Panc1 (cell line): ENCODE results near the gene ALPP. TPM values are rescaled to one million over a fixed set of nuclear protein-coding genes. Genes with fewer than 3 reads are reported as not detected.
A peak's percentile ranks its signal among the peaks of the same experiment; 100 is the strongest.

Experiments
- ATAC-seq: fragments of 200-7000 bp; cut with Tn5 transposase; 2 replicates; pipeline ENCODE4 v1.9.1; 2020; ENCODE audit warnings: mild to moderate bottlenecking, moderate library complexity
- BruUV-seq: library from RNA; stranded (reverse); fragments of 400-500 nt; replicated peaks from 2 replicates; lab custom pipeline; 2021; lab: Mats Ljungman, UMichigan
- CTCF ChIA-PET: fragments of 300-600 bp; sonication (Branson Sonifier 250); formaldehyde crosslinking; loops from one replicate; lab custom pipeline; 2022; ENCODE audit warnings: antibody characterized with exemption; lab: Charles Lee
- POLR2A ChIA-PET: fragments of 300-600 bp; sonication (Branson Sonifier 250); formaldehyde crosslinking; loops from one replicate; lab custom pipeline; 2022; ENCODE audit warnings: antibody characterized with exemption; lab: Charles Lee
- DNase-seq: peaks from one replicate; pipeline ENCODE4 v3.0.0-alpha.2; 2010; ENCODE audit warnings: low read depth, low spot score
- H3K27ac ChIP-seq: 2 replicates; pipeline ENCODE4 v1.5.1; 2011; ENCODE audit warnings: mild to moderate bottlenecking, low read length, inconsistent platforms
- H3K27me3 ChIP-seq: fragments of 200-500 bp; sonication (Bioruptor generic); 2 replicates; pipeline ENCODE4 v1.6.0; 2014; ENCODE audit warnings: low read length, inconsistent platforms; ENCODE audit not compliant: control insufficient read depth, insufficient read depth
- H3K36me3 ChIP-seq: fragments of 200-500 bp; sonication (Bioruptor generic); 2 replicates; pipeline ENCODE4 v1.5.1; 2014; ENCODE audit warnings: inconsistent platforms, mild to moderate bottlenecking, low read length, moderate library complexity; ENCODE audit not compliant: control insufficient read depth, insufficient read depth
- H3K4me1 ChIP-seq: 2 replicates; pipeline ENCODE4 v1.5.1; 2011; ENCODE audit warnings: inconsistent platforms, mild to moderate bottlenecking, low read length, moderate library complexity; ENCODE audit not compliant: control insufficient read depth, insufficient read depth
- H3K4me3 ChIP-seq, 2 experiments: 2 replicates each; pipeline ENCODE4 v1.5.1; 2011 to 2012; ENCODE audit warnings: low read depth in 2 of 2, low read length in 2 of 2, mild to moderate bottlenecking in 2 of 2, inconsistent platforms in 1 of 2, moderate library complexity in 1 of 2
- H3K9me3 ChIP-seq: fragments of 200-500 bp; sonication (Bioruptor generic); 2 replicates; pipeline ENCODE4 v1.5.1; 2014; ENCODE audit warnings: low read depth, mild to moderate bottlenecking, inconsistent platforms, low read length, moderate library complexity; ENCODE audit not compliant: control insufficient read depth, insufficient read depth
- POLR2AphosphoS5 ChIP-seq: IDR thresholded peaks from 2 replicates; pipeline ENCODE4 v1.6.1; 2012; ENCODE audit warnings: mild to moderate bottlenecking, low read depth, low read length, moderate library complexity
- SIN3A ChIP-seq: IDR thresholded peaks from 2 replicates; pipeline ENCODE4 v1.6.1; 2012; ENCODE audit warnings: low read depth, mild to moderate bottlenecking, low read length, moderate library complexity, borderline replicate concordance; ENCODE audit not compliant: insufficient read depth
- TCF7L2 ChIP-seq: IDR thresholded peaks from 2 replicates; pipeline ENCODE4 v1.6.1; 2011; ENCODE audit warnings: mild to moderate bottlenecking, low read depth, low read length, inconsistent platforms
- in situ Hi-C: cut with HindIII; loops from 2 replicates; pipeline ENCODE4 v1.10.0; 2016; ENCODE audit warnings: low sequenced_read_pairs, low pct_unique_long_range_greater_than_20kb
- intact Hi-C: fragments of 100-400 bp; cut with micrococcal nuclease; formaldehyde crosslinking; loops from one replicate; pipeline ENCODE4 v1.10.0; 2022; ENCODE audit not compliant: unreplicated experiment
- total RNA-seq: library from RNA; stranded (reverse); gene quantifications from one replicate; pipeline ENCODE4 v1.2.1, GENCODE V29; 2021; ENCODE audit not compliant: unreplicated experiment
- TF ChIP-seq, protein P1 (sequence below): fragments of 450-650 bp; IDR thresholded peaks from 2 replicates; pipeline ENCODE4 v1.5.1; 2017; ENCODE audit warnings: mild to moderate bottlenecking
- TF ChIP-seq, protein P2 (sequence below), 2 experiments: IDR thresholded peaks; 2 replicates each; pipeline ENCODE4 v1.6.1; 2011 to 2012; ENCODE audit warnings: low read depth in 2 of 2, control low read depth in 1 of 2, low read length in 1 of 2, mild to moderate bottlenecking in 1 of 2, moderate library complexity in 1 of 2; ENCODE audit not compliant: insufficient read depth in 1 of 2

Gene ALPP
- total RNA-seq, 1 experiment from 2014 or later: 7.3 TPM

DNA sequence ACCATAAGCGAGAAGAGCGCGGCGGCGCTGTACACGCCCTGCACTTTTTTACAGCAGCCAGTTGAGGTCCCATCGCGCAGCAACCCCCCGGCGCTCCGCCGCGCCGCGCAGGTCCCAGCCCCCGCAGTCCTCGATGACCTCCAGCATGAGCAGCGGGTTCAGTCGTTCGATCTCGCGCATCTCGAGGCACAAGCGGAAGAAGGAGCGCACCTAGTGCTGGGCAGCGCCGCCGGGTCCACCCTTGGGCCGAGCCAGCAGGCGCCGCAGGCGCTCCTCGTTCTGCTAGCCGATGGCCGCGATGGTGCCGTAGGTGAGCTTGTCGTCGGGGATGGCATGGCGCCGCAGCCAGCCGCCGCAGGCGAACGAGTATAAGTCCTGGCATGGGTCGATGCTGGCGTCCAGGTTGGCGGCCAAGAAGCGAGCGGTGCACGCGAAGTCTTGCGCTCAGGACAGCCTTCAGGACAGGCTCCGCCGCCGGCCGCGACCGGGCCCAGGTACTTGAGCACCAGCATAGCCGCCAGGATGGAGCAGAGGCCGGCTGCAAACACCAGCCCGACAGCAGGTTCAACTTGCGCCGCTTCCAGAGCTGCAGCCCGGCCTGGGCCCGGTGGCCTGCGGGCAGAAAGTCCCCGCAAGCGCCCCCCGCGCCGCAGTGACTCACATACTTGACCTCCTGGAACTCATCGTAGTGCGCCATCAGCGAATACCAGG is 8.3 kb downstream of the ALPP start:
- TF ChIP-seq POLR2AphosphoS5: no peak
- TF ChIP-seq, protein P1, sequence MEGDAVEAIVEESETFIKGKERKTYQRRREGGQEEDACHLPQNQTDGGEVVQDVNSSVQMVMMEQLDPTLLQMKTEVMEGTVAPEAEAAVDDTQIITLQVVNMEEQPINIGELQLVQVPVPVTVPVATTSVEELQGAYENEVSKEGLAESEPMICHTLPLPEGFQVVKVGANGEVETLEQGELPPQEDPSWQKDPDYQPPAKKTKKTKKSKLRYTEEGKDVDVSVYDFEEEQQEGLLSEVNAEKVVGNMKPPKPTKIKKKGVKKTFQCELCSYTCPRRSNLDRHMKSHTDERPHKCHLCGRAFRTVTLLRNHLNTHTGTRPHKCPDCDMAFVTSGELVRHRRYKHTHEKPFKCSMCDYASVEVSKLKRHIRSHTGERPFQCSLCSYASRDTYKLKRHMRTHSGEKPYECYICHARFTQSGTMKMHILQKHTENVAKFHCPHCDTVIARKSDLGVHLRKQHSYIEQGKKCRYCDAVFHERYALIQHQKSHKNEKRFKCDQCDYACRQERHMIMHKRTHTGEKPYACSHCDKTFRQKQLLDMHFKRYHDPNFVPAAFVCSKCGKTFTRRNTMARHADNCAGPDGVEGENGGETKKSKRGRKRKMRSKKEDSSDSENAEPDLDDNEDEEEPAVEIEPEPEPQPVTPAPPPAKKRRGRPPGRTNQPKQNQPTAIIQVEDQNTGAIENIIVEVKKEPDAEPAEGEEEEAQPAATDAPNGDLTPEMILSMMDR: no peak
- no peak for TF ChIP-seq SIN3A
- TF ChIP-seq, protein P2, sequence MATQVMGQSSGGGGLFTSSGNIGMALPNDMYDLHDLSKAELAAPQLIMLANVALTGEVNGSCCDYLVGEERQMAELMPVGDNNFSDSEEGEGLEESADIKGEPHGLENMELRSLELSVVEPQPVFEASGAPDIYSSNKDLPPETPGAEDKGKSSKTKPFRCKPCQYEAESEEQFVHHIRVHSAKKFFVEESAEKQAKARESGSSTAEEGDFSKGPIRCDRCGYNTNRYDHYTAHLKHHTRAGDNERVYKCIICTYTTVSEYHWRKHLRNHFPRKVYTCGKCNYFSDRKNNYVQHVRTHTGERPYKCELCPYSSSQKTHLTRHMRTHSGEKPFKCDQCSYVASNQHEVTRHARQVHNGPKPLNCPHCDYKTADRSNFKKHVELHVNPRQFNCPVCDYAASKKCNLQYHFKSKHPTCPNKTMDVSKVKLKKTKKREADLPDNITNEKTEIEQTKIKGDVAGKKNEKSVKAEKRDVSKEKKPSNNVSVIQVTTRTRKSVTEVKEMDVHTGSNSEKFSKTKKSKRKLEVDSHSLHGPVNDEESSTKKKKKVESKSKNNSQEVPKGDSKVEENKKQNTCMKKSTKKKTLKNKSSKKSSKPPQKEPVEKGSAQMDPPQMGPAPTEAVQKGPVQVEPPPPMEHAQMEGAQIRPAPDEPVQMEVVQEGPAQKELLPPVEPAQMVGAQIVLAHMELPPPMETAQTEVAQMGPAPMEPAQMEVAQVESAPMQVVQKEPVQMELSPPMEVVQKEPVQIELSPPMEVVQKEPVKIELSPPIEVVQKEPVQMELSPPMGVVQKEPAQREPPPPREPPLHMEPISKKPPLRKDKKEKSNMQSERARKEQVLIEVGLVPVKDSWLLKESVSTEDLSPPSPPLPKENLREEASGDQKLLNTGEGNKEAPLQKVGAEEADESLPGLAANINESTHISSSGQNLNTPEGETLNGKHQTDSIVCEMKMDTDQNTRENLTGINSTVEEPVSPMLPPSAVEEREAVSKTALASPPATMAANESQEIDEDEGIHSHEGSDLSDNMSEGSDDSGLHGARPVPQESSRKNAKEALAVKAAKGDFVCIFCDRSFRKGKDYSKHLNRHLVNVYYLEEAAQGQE (IDR thresholded peaks at IDR 0.05; ENCODE audit: insufficient read depth in 1 of 2, low read depth in 2 of 2, low read length in 1 of 2): no peak
- no peak for TF ChIP-seq TCF7L2
- Histone ChIP-seq H3K36me3 (no peaks in the 10 kb centered on the region), H3K4me1 (peaks cover 11% of the 10 kb centered on the region), H3K27ac (peak overlapping the region; percentile 76), H3K27me3 (no peaks in the 10 kb centered on the region), H3K9me3 (no peaks in the 10 kb centered on the region), H3K4me3 (no peak overlapping the region)
- in situ Hi-C loops: no loop called here
- no TSS peak for BruUV-seq
- ATAC-seq: no peak
- DNase-seq: no peak
- CTCF ChIA-PET: no interaction called here
- POLR2A ChIA-PET: interaction anchor here (0.6 kb wide), 1 partner anchor 145 kb away, joined by 7 read pairs; no protein-coding TSS in a partner anchor
- intact Hi-C loops: no loop called here

DNA sequence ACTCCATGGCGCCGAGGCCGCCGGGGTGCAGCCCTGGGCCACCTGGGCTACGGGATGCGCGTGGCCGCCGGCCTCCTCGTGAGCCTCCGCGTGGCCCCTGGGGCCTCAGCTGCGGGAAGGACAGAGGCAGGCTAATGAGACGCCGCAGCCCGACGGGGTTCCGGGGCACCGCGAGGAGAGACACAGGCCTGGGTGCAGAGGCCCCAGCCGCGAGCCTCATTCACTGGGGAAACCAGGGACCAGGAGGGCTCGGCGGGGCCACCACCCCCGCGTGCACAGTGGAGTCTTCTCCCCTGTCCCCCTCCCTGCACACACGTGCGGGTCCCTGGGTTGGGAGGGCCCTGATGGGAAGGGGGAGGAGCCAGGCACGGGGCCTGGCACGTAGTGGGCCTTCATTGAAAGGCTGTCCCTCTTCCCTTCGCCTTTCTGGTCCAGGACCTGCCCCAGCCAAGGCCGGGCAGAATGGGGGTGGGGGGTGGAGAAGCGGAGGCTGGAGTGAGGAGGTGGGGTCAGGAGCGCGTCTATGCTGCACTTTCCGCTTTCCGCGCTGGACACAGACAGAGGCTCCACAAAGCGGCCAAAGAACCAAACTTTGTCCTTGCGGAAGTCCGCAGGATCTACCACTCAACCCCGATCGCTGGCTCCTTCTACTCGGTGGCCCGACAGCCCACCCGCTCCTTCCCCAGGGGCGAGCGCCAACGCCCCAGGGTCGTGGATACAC is 9.1 kb downstream of the ALPP start:
- in situ Hi-C loops: no loop called here

More for the DNA sequence above, 9.1 kb downstream of the ALPP start:
- no TSS peak for BruUV-seq
- ChIA-PET CTCF (no interaction called here), POLR2A (interaction anchor here (0.6 kb wide), 1 partner anchor 65 kb away, joined by 3 read pairs; no protein-coding TSS in a partner anchor)
- no peaks in the 10 kb centered on the region for H3K36me3 ChIP-seq
- no peaks in the 10 kb centered on the region for H3K9me3 ChIP-seq
- DNase-seq: no peak
- no peak overlapping the region for H3K27ac ChIP-seq
- no peaks in the 10 kb centered on the region for H3K27me3 ChIP-seq
- no peak for ATAC-seq
- TF ChIP-seq TCF7L2: no peak
- TF ChIP-seq, protein P1: no peak
- no peak for TF ChIP-seq POLR2AphosphoS5
- intact Hi-C loops: no loop called here
- peaks cover 8% of the 10 kb centered on the region for H3K4me1 ChIP-seq
- H3K4me3 ChIP-seq: no peak overlapping the region
